GM18861 (cell line): Measurements from ENCODE around the gene CFAP58.

Source experiments
- ATAC-seq: cut with Tn5 transposase; IDR thresholded peaks from one replicate; pipeline ENCODE4 v1.9.1; 2021; ENCODE audit not compliant: unreplicated experiment

CFAP58 gene

DNA sequence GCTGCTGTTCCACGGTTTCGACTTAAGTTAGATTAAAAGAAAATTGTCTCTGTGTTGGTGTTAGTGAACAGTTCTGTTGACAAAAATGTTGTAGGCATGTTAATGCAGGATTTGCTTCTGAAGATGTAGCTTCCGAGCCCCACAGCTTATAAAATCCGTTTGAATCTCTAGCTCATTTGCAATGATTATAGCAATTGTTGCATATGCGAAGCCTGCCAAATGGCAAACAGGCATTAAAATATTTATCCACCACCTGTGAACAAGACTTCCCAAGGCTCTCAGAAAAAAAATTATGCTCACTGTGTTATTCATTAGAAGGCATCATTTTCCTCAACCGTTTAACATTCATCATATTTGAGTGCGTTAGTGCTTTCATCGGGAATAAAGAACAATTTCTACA lies 14.3 kb downstream of the CFAP58 start:
- ATAC-seq: no peak

DNA sequence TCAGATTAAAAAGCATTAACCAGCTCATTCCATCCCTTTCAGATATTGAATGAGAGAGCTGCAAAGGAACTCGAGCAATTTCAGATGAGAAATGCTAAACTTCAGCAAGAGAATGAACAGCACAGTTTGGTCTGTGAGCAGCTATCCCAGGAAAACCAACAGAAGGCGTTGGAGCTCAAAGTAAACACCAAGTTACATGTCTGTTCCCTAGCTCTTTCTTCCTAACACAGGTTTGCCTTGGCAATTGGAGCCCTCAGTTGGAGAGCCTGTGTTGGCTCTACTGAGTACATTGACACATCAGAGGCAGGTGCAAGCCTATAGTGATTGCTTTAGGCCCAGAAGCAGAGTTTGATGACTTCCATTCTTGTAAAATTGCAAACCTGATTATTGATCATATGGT lies 14.7 kb downstream of the CFAP58 start:
- no peak for ATAC-seq

- no peak for ATAC-seq
These were observed 18.1 kb downstream of the CFAP58 start for GRCh38 chr10:104371753-104372152.

DNA sequence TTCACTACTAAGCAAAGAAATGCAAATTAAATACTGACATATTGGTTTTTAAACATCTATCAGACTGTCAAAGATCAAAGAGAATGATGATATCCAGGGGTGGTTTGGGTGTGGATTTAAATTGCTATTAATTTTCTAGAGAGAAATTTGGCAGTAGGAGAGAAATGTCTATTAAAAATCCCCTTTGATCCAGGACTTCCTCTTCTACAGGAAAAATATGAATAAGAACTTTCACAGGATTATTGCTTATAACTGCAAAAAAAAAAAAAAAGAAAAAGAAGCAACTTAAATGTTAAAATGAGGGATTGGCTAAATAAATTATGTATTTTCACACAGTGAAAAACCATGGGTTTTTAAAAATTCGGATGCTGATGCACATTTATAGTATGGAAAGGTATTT lies 21.0 kb downstream of the CFAP58 start:
- ATAC-seq: no peak

DNA sequence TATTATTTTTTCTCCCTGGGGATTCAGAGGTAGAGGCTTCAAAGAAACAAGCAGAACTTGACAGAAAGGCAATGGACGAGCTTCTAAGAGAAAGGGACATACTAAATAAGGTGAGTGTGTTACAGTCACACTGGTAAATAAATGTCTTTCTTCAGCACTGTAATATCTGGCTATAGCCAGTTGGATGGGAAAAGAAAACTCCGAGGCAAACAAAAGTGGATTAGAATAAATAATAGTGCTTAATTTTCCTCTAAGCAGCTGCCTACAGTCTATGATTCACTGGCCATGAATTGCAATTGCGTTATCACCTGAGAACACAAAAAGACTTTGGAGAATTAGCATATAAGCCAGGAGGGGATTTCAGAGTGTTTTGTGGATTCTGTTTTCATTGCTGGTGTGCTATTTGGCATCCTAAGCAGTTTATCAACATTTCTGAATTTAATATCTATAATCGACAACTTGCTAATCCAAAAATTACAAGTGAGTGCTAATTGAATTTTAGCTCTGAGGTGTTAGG lies 23.2 kb downstream of the CFAP58 start:
- no peak for ATAC-seq

DNA sequence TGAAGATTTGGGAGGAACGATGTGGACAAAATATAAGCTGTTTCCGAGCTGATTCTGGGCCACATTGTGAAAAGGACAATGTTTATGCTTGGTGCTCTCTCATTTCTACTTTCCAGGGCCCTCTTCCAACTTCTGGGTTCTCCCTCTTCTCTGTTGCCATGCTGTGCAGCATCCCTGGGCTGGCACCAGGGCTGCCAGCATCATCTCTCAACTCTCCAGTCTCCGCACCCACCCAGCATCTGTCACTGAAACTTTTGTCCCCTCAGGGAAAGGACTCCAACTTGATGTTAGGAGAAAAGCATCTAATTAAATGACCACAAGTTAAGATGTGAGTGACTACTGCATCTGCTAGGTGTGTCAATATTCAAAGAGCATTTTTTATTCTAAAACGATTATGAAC lies 26.7 kb downstream of the CFAP58 start:
- ATAC-seq: no peak

GRCh38 chr10:104387130-104387888 lies 33.7 kb downstream of the CFAP58 start:
- peak; percentile 61 for ATAC-seq

- ATAC-seq: no peak
These were observed 35.2 kb downstream of the CFAP58 start for GRCh38 chr10:104388830-104389229.

DNA sequence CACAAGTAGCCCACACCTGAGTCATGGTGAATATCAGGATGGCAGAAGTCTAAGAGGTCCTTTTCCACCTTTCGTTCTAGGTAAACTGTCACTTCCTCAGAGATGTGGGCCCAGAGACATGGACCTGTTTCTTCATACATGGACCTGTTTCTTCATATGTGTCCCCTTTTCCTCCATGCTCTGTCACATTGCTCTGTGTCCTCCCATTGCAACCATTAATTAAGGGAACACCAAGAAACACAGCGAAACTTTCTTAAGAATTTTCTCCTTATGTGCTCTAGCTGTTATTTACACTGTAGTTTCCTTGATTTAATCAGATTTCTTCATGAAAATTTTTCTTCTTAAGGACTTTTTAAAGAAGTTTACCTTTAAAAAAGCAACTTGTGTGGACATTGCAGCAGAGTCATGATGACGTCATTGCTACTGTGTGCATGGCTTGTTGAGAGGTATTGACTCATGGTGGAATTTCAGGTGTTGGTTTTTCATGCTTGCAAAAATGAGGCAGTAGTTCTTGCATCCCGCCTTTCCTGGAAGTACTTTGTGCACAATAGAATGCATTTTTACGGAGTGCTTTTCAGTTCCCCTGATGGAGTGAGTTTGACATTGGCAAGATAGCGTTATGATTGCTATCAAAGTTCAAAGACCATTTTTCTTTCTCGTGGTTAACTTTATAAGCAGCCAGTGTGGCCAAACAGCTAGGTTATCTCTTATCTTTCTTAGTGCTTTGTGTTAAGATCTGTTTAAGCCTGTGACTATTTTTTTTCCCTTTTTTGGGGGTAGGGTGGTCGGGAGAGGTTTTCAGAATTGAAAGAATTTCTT lies 37.7 kb downstream of the CFAP58 start:
- ATAC-seq: no peak

GRCh38 chr10:104391969-104392296 lies 38.3 kb downstream of the CFAP58 start:
- no peak for ATAC-seq

DNA sequence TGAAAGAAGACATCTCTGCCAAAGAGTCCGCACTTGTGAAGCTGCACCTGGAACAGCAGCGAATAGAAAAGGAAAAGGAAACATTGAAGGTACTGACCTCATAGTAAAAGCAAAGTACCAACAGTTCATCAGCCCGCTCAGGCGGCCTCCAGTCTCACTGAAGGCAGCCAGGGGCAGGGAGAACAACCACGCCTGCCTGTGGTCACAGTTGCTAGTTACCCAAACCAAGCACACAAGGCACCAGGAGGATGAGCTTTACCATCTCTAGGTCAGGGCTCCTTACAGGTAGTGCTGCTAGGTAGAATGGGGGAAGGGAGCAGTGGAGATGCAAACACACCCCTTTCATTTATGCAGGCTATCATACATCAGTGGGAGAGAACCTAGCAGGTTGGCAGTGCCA lies 39.8 kb downstream of the CFAP58 start:
- no peak for ATAC-seq

GRCh38 chr10:104396581-104396980 lies 42.9 kb downstream of the CFAP58 start:
- no peak for ATAC-seq

- no peak for ATAC-seq
These were observed 50.0 kb downstream of the CFAP58 start for GRCh38 chr10:104403636-104404035.

GRCh38 chr10:104406715-104407650 lies 53.4 kb downstream of the CFAP58 start:
- peak; percentile 43 for ATAC-seq

DNA sequence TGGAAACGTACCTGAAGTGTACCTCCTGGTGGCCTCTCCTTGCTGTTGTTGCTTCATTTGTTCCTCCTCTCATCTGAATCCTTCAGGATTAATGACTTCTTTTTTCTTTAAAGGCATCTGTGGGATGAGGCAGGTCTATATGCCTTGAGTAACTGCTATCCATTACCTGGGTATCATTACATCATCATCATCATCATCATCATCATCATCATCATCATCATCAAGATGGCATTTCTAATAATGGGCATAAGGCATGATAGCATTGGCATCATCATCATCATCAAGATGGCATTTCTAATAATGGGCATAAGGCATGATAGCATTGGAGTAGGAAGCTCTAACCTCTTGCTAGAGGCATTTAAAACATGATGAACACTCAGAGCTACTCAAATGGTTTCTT lies 59.9 kb downstream of the CFAP58 start:
- ATAC-seq: no peak

GRCh38 chr10:104415526-104416165 lies 62.0 kb downstream of the CFAP58 start:
- ATAC-seq: no peak

DNA sequence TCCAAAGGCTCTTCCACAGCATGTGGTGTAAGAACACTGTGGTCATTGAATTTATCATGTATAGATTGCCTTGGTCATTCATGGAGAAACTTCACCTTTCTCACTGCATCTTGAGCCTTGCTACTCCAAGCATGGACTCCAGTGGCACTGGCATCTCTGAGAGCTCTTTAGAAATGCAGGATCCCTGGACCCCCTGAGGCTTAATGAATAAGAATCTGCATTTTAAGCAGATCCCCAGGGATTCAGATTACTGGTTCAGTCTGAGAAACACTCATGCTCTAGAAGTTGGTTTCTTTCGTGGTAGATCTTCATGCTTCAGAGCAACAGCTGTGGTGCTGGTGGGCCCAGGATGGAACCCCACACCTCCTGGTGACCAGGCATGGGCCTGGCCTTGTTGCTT lies 63.2 kb downstream of the CFAP58 start:
- no peak for ATAC-seq

- no peak for ATAC-seq
These were observed 64.1 kb downstream of the CFAP58 start for GRCh38 chr10:104417637-104418292.

DNA sequence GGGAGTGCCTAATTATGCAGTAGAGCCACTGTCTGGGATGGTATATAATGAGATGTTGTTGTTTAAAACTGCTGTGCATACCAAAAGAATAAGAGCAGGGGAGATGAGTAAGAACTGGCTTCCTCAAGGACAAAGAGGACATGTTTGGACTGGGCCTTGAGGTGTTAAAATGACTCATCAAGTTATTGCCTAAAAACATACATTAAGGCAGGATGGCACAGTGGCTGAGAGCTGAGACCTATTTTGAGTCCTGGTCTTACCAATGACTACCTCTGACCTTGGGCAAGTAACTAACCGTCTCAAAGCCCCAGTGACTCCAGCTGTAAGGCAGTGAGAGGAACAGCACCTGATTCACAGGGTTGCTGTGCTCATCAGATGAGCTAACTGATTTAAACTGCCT lies 71.1 kb downstream of the CFAP58 start:
- ATAC-seq: peak; percentile 99

DNA sequence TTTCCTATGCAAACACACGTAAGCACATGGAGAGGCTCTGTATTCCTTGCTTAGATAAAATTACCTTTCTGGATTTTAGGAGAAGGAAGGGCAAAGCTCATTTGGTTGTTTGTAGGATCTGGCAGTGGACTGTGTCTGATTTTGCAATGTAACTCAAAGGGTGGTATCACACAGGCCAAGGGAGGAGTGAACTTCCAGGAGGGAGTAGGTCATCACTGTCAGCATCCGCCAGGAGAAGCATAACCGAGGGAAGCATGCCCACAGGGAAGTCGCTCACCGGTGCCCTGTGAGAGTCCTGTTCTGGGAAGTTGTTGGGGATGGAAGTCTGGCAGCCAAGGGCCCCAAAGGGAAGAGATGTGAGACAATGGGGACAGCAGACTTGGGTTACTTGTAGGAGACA lies 74.4 kb downstream of the CFAP58 start:
- ATAC-seq: no peak
